ENCODE measurements around the gene JAML. TPM values are rescaled to one million over a fixed set of nuclear protein-coding genes. Genes with fewer than 3 reads are reported as not detected.

JAML gene
- total and polyA plus RNA-seq, 2 of the 8 experiments (the other 6 are each of a cell fraction or from before 2014, with no cell fraction given) = 0.12 to 0.58 TPM

- H2BK12ac ChIP-seq (ENCODE audit: low read depth, low read length) = no peak overlapping the region
Observed at GRCh38 chr11:118232659-118233058, 7.8 kb upstream of the JAML start.

More at GRCh38 chr11:118232659-118233058, 7.8 kb upstream of the JAML start:
- 73% methylated on average over 1 of the region's 1 CpG; no CpG with 5 or more reads in 1 of the 2 experiments for WGBS, 2 experiments (ENCODE audit: extremely low coverage in 1 of 2, insufficient coverage in 1 of 2, insufficient read length in 1 of 2, insufficient replicate concordance in 2 of 2, low coverage in 1 of 2, low lambda C conversion rate in 2 of 2, missing lambda C conversion rate in 1 of 2)
- Histone ChIP-seq H2BK5ac (ENCODE audit: low read depth, low read length) (no peak overlapping the region), H2AFZ (ENCODE audit: low read length) (no peak overlapping the region), H3K4ac (replicated peaks; ENCODE audit: insufficient read length, low read depth, low read length) (no peak overlapping the region), H3K23me2 (ENCODE audit: low read depth, low read length) (no peaks in the 10 kb centered on the region), H3K4me3 (ENCODE audit: extremely low read depth in 1 of 4, insufficient read depth in 2 of 4, low read depth in 3 of 4, low read length in 4 of 4) (no peak overlapping the region), H3K36me3 (ENCODE audit: control insufficient read depth in 2 of 4, insufficient read depth in 4 of 4, low read length in 3 of 4) (no peaks in the 10 kb centered on the region; a peak in 1 of 8 replicates), H3K4me2 (ENCODE audit: insufficient read depth in 1 of 2, low read depth in 2 of 2, low read length in 2 of 2) (no peak overlapping the region), H4K91ac (replicated peaks; ENCODE audit: insufficient read length, low read length) (no peak overlapping the region), H2BK15ac (ENCODE audit: low read length) (no peak overlapping the region), H3K14ac (ENCODE audit: insufficient read length) (no peak overlapping the region), H4K8ac (ENCODE audit: extremely low read depth, insufficient read depth, low read length) (no peak overlapping the region), H3K18ac (ENCODE audit: extremely low read depth, low read length) (no peak overlapping the region), H2BK20ac (ENCODE audit: low read length) (no peak overlapping the region), H4K20me1 (replicated peaks in 1 of 2; ENCODE audit: control insufficient read depth in 1 of 2, insufficient read depth in 2 of 2, low read length in 2 of 2) (no peaks in the 10 kb centered on the region), H3K27ac (ENCODE audit: low read depth, low read length) (no peak overlapping the region), H2BK120ac (replicated peaks; ENCODE audit: low read depth, low read length) (no peak overlapping the region), H3K79me2 (ENCODE audit: control insufficient read depth in 1 of 2, insufficient read depth in 2 of 2, low read length in 2 of 2) (no peaks in the 10 kb centered on the region), H3K56ac (replicated peaks; ENCODE audit: insufficient read length, low read depth, low read length) (no peak overlapping the region), H3K9me3 (ENCODE audit: insufficient read depth in 2 of 2, low read depth in 1 of 2, low read length in 1 of 2) (no peaks in the 10 kb centered on the region), H3K4me1 (replicated peaks in 1 of 4; ENCODE audit: control insufficient read depth in 3 of 4, insufficient read depth in 4 of 4, low read length in 3 of 4) (no peaks in the 10 kb centered on the region), H3K27me3 (replicated peaks in 1 of 4; ENCODE audit: control insufficient read depth in 3 of 4, extremely low read depth in 1 of 4, insufficient read depth in 3 of 4, low read length in 3 of 4) (no peaks in the 10 kb centered on the region; a peak in 1 of 7 replicates), H2AK5ac (ENCODE audit: low read depth, low read length) (no peak overlapping the region), H3K23ac (ENCODE audit: insufficient read length) (no peak overlapping the region), H3K79me1 (ENCODE audit: low read depth, low read length) (no peaks in the 10 kb centered on the region), H3K9ac (replicated peaks in 1 of 4; ENCODE audit: extremely low read depth in 1 of 4, low read depth in 3 of 4, low read length in 3 of 4) (no peak overlapping the region), H4K5ac (ENCODE audit: insufficient read length, low read depth, low read length) (no peak overlapping the region)
- no peak for DNase-seq (ENCODE audit: low read depth in 1 of 2, low spot score in 2 of 2)
- no peak for FAIRE-seq
- POLR2A ChIA-PET (ENCODE audit: partially characterized antibody) = no interaction called here
- no peak for TF ChIP-seq CEBPB (IDR thresholded peaks at IDR 0.05; ENCODE audit: low read depth, low read length)
- CTCF ChIA-PET (ENCODE audit: partially characterized antibody) = interaction anchor here (0.7 to 1.3 kb wide), 2 partner anchors 63 to 124 kb away, joined by 3 read pairs; no protein-coding TSS in a partner anchor

Measured in H1 (cell line).